Psoas muscle (tissue), 8 donors: ENCODE data around the gene LAD1. TPM values are rescaled to one million over a fixed set of nuclear protein-coding genes. Genes with fewer than 3 reads are reported as not detected.

ENCODE experiments used
- ATAC-seq, 4 donors: fragments of 200-7000 bp; cut with Tn5 transposase; one replicate each; pipeline ENCODE4 v1.9.1; 2020; ENCODE audit warnings: moderate library complexity in 3 of 4, mild to moderate bottlenecking in 2 of 4
- DNase-seq, 2 donors: peaks; one replicate each; pipeline ENCODE4 v3.0.0-alpha.2; 2020
- H3K27ac ChIP-seq: fragments of 200-600 bp; one replicate; pipeline ENCODE4 v1.8.0; 2022
- H3K27me3 ChIP-seq, 3 donors: fragments of 200-600 bp in 1 of 3; one replicate each; pipeline versions ENCODE4 v1.6.1 to v1.8.0; 2013 to 2022; ENCODE audit warnings: low read length in 2 of 3, mild to moderate bottlenecking in 2 of 3, moderate library complexity in 1 of 3; ENCODE audit not compliant: insufficient read depth in 3 of 3
- H3K36me3 ChIP-seq, 2 donors: fragments of 200-600 bp in 1 of 2; one replicate each; pipeline versions ENCODE4 v1.6.1 to v1.8.0; 2013 to 2022; ENCODE audit warnings: low read depth in 1 of 2, mild to moderate bottlenecking in 1 of 2, moderate library complexity in 1 of 2; ENCODE audit not compliant: insufficient read depth in 1 of 2
- H3K4me1 ChIP-seq: fragments of 200-600 bp; one replicate; pipeline ENCODE4 v1.8.0; 2022
- H3K4me3 ChIP-seq: fragments of 200-600 bp; one replicate; pipeline ENCODE4 v1.8.0; 2022; ENCODE audit warnings: mild to moderate bottlenecking
- H3K9me3 ChIP-seq: fragments of 200-600 bp; one replicate; pipeline ENCODE4 v1.8.0; 2022
- WGBS, 3 donors: extraction: QIAGEN DNeasy Blood & Tissue Kit; methylation state at CpG; one replicate each; pipeline versions ENCODE4 v1.1.6 to v1.1.7; 2013; 5-methylcytosine and 5-hydroxymethylcytosine counted together
- intact Hi-C, 2 donors: fragments of 100-400 bp; cut with DNase I; formaldehyde crosslinking; loops; one replicate each; pipeline versions ENCODE4 v1.11.0 to v1.14.2; 2022
- polyA plus RNA-seq, 3 donors: library from polyadenylated mRNA; stranded (reverse); fragments of 200-250 nt; gene quantifications; one replicate each; pipeline ENCODE4 v1.2.3, GENCODE V29; 2013
- total RNA-seq, 4 donors: library from RNA; stranded (reverse); fragmentation: NEBNext Ultra II Directional in 2 of 4; extraction: Animal tissue kit (Norgen Biotek cat#: 25700) in 2 of 4; gene quantifications; one replicate each; pipeline versions ENCODE4 v1.2.1 to v1.2.4, GENCODE V29; 2021 to 2023
- TF ChIP-seq, protein P1 (sequence below): fragments of 200-600 bp; IDR thresholded peaks from one replicate; pipeline ENCODE4 v1.8.0; 2022; ENCODE audit warnings: antibody characterized with exemption
- donor health status: healthy with polysubstance abuse.
- donor health status: DM: no; HTN: no; CAD: no; lungs with moderate emphysema.
- donor health status: Bipolar disorder and iron deficiency.
- donor health status: healthy.
- donor health status: DM: yes; HTN: yes; CAD: no.
- donor health status: DM: no; HTN: no; CAD: no.
- donor health status: DM: no; HTN: no; CAD: no.
- donor health status: DM: yes; HTN: yes; CAD: no.

Gene LAD1
- total and polyA plus RNA-seq, 7 donors = 0.23 to 17.7 (median 5.4) TPM

DNA sequence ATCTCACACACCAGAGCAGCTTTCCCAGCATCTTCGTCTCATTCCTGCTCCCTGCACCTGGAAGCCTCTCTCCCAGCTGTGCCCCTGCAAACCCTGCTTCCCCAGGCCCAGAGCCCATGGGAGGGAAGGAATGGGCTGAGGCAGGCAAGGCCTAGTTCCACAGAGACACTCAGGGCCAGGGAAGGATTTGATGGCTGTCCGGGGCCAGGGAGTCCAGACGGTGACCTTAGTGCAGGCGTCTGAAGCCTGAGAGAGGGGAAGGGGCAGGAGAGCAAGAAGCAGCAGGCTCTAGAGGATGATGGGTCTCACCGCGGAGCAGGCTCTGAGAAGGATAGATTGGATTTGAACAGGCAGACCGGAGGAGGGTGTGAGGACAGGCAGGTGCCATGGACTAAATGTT lies 44.6 kb upstream of the LAD1 start:
- Histone ChIP-seq H3K4me1 (peaks cover 8% of the 10 kb centered on the region), H3K4me3 (no peak overlapping the region), H3K36me3 (no peaks in the 10 kb centered on the region), H3K27me3 (no peaks in the 10 kb centered on the region), H3K27ac (no peak overlapping the region), H3K9me3 (no peaks in the 10 kb centered on the region)
- no peak for ATAC-seq
- 88 to 93% (median 93%) methylated on average over 7 of the region's 7 CpGs for WGBS, 3 donors
- DNase-seq = no peak
- TF ChIP-seq, protein P1, sequence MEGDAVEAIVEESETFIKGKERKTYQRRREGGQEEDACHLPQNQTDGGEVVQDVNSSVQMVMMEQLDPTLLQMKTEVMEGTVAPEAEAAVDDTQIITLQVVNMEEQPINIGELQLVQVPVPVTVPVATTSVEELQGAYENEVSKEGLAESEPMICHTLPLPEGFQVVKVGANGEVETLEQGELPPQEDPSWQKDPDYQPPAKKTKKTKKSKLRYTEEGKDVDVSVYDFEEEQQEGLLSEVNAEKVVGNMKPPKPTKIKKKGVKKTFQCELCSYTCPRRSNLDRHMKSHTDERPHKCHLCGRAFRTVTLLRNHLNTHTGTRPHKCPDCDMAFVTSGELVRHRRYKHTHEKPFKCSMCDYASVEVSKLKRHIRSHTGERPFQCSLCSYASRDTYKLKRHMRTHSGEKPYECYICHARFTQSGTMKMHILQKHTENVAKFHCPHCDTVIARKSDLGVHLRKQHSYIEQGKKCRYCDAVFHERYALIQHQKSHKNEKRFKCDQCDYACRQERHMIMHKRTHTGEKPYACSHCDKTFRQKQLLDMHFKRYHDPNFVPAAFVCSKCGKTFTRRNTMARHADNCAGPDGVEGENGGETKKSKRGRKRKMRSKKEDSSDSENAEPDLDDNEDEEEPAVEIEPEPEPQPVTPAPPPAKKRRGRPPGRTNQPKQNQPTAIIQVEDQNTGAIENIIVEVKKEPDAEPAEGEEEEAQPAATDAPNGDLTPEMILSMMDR = no peak
- intact Hi-C loops = no loop called here

DNA sequence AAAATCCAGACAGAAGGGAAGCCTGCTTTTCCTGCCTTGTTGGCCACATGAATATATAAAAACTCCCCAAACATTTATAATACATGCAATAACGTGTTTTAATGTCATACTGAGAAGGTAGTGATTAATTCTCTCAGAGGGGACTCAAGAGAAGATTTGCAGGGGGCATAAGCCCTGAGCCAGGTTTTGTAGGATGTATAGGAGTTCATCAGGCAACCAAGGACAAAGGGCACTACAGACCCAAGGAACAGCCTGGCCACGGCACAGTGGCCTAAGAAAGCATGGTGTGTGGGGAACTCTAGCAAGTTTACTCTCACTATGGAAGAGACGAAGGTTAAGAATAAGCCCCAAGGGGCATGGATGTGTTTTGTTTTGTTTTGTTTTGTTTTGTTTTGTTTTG lies 37.8 kb upstream of the LAD1 start:
- intact Hi-C loops = no loop called here
- no peaks in the 10 kb centered on the region for H3K36me3 ChIP-seq
- no peaks in the 10 kb centered on the region for H3K9me3 ChIP-seq
- TF ChIP-seq, protein P1 = no peak
- H3K27ac ChIP-seq = no peak overlapping the region
- 74 to 84% (median 81%) methylated on average over 3 of the region's 3 CpGs for WGBS, 3 donors
- peaks cover 5% of the 10 kb centered on the region for H3K4me1 ChIP-seq
- H3K27me3 ChIP-seq = no peaks in the 10 kb centered on the region
- ATAC-seq (no peak), DNase-seq (no peak)
- H3K4me3 ChIP-seq = no peak overlapping the region

DNA sequence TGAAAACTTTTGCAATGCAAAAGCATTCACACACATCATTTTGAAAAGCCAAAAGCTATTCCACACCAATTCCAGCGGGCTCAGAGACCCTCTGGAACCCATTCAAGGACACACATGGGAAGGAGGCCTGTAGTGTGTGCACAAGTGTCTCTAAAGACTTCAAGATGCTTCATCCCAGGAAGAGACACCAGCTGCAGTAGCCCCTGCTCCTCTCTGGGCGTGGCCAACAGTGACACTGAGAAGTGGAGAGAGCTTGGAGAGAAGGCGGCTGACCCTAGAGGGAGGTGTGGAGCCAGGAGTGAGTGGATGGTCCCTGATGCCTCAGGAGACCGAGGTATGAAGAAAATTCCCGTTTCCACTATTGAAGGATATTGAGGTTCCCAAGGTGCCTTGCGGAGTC lies 37.3 kb upstream of the LAD1 start:
- Histone ChIP-seq H3K27ac (no peak overlapping the region), H3K4me1 (peaks cover 5% of the 10 kb centered on the region), H3K4me3 (no peak overlapping the region), H3K27me3 (no peaks in the 10 kb centered on the region), H3K36me3 (no peaks in the 10 kb centered on the region), H3K9me3 (no peaks in the 10 kb centered on the region)
- intact Hi-C loops = no loop called here
- DNase-seq = no peak
- TF ChIP-seq, protein P1 = no peak
- 60 to 70% (median 66%) methylated on average over 6 of the region's 6 CpGs for WGBS, 3 donors
- ATAC-seq = peak; percentile 29 to 62 (median 38)

DNA sequence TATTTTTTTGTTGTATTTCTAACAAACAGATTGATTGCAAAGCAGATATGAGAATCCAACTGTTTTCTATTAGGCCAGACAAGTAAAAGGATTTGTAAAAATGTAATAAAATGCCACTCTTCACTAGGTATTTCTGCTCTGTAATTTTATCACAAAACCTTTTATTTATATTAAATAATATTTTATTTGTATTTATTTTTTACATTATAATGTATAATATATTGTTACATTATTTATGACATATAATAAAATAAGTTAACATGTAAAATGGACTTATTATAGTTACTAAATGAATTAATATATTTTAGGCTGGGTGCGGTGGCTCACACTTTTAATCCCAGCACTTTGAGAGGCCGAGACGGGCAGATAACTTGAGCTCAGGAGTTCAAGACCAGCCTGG lies 35.1 kb upstream of the LAD1 start:
- no peaks in the 10 kb centered on the region for H3K9me3 ChIP-seq

DNA sequence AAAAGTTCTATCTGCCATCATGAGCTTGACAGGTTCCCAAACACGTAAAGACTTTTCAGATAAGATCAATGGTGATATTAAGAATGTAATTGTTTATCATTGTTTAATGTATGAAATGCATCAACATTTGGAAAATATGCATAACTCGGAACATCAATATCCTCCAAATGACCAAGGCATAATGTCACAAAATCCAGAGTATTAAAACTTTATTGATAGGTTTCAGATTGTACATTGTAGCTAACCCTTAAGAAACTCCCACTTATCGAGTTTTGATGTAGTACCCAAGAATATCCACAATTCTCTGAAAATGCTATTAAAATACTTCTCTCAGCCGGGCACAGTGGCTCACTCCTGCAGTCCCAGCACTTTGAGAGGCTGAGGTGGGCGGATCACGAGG lies 34.5 kb upstream of the LAD1 start:
- WGBS, 3 donors = 85 to 94% (median 90%) methylated on average over 6 of the region's 6 CpGs
- TF ChIP-seq, protein P1 = no peak
- Histone ChIP-seq H3K27me3 (no peaks in the 10 kb centered on the region), H3K4me3 (no peak overlapping the region), H3K4me1 (peaks cover 5% of the 10 kb centered on the region), H3K27ac (no peak overlapping the region), H3K9me3 (no peaks in the 10 kb centered on the region), H3K36me3 (no peaks in the 10 kb centered on the region)
- ATAC-seq (no peak), DNase-seq (no peak)
- intact Hi-C loops = no loop called here

More for the DNA sequence above, 35.1 kb upstream of the LAD1 start:
- ATAC-seq (no peak), DNase-seq (no peak)
- H3K4me1 ChIP-seq = peaks cover 5% of the 10 kb centered on the region
- intact Hi-C loops = no loop called here
- H3K36me3 ChIP-seq = no peaks in the 10 kb centered on the region
- no peak overlapping the region for H3K4me3 ChIP-seq
- no peaks in the 10 kb centered on the region for H3K27me3 ChIP-seq
- H3K27ac ChIP-seq = no peak overlapping the region
- TF ChIP-seq, protein P1 = no peak
- WGBS, 3 donors = 70 to 96% (median 84%) methylated on average over 3 of the region's 3 CpGs
